GM18951 (cell line): ENCODE data around the gene RNF212B.
"Not testable (repeated sequence)": the region's sequence is repeated elsewhere in the genome, so short reads cannot be mapped to it uniquely, and the experiment has no call there.

Experiments
- POLR2A ChIP-seq: IDR thresholded peaks from 4 replicates; pipeline ENCODE4 v1.6.1; 2011; ENCODE audit warnings: mild to moderate bottlenecking; ENCODE audit not compliant: insufficient read length, insufficient read depth; ENCODE audit errors: extremely low read depth
- in situ Hi-C: fragments of 300-500 bp; cut with MboI; formaldehyde crosslinking; loops from one replicate; pipeline ENCODE4 v1.12.0; 2022; ENCODE audit warnings: low sequenced_read_pairs, mixed read lengths, inconsistent platforms; ENCODE audit not compliant: unreplicated experiment

RNF212B gene

DNA sequence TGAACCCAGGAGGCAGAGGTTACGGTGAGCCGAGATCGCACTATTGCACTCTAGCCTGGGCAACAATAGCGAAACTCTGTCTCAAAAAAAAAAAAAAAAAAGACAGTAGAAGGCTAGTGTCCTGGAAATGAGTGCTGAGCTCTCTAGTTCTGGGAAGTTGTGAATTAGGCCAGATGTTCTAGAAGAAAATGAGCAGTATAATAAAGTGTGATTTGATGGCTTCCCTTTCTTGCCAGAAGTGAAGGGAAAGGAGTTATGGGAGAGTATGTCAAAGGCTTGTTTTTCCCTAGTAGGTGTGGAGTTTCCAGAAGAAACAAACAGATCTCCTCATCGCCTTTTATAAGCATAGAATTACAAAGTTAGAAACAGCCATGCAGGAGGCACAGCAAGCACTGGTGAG is 20.5 kb downstream of the RNF212B start:
- TF ChIP-seq POLR2A = no peak
- in situ Hi-C loops = no loop called here

- TF ChIP-seq POLR2A = no peak
- in situ Hi-C loops = no loop called here
Measured at GRCh38 chr14:23259426-23259825, 21.7 kb downstream of the RNF212B start.

GRCh38 chr14:23260849-23261248 is 23.1 kb downstream of the RNF212B start:
- in situ Hi-C loops = loop anchor here (10.0 kb wide), 1 partner anchor 114 kb away; the partner anchor contains the start of genes CMTM5 and IL25

GRCh38 chr14:23269193-23269592 is 31.5 kb downstream of the RNF212B start:
- in situ Hi-C loops = loop anchor here (10.0 kb wide), 1 partner anchor 106 kb away; the partner anchor contains the start of genes CMTM5 and IL25
- TF ChIP-seq POLR2A = no peak

GRCh38 chr14:23275412-23275811 is 37.7 kb downstream of the RNF212B start:
- in situ Hi-C loops = no loop called here
- TF ChIP-seq POLR2A = no peak

DNA sequence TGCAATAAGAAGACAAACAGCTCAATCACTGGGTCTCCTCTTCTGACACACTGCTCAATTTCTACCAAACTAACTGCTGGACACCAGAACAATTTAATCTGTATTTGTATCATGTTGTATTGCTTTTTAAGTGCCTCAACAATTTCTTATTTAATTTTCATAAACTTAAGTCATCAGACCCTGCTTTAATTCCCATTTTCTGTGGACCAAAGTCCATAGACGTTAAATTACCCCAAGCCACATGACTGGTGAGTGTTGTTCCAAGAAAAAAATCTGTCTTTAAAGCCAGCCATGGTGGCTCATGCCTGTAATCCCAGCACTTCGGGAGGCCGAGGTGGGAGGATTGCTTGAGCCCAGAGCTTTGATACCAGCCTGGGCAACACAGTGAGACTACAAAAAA is 39.5 kb downstream of the RNF212B start:
- TF ChIP-seq POLR2A = no peak
- in situ Hi-C loops = no loop called here

GRCh38 chr14:23277928-23278327 is 40.2 kb downstream of the RNF212B start:
- in situ Hi-C loops = not testable (repeated sequence)

DNA sequence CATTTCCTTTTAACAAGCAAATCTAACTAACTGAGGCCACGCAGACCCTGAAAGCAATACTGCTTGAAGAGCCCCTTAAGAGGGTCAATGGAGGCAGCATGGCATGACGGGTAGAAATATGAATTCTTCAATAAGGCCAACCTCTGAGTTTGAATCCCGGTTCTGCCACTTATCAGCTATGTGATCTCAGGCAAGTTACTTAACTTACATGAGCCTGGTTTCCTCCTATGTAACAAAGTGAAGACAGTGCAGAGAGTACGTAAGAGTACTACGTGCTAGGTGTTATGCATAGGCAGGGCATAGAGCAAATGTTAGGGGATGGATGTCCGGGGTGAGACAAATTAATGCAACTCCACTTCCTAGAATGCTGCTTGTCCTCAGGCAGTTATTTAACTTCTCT is 43.5 kb downstream of the RNF212B start:
- no peak for TF ChIP-seq POLR2A
- in situ Hi-C loops = no loop called here

- in situ Hi-C loops = no loop called here
- TF ChIP-seq POLR2A = no peak
Measured at GRCh38 chr14:23284654-23285529, 47.2 kb downstream of the RNF212B start.

DNA sequence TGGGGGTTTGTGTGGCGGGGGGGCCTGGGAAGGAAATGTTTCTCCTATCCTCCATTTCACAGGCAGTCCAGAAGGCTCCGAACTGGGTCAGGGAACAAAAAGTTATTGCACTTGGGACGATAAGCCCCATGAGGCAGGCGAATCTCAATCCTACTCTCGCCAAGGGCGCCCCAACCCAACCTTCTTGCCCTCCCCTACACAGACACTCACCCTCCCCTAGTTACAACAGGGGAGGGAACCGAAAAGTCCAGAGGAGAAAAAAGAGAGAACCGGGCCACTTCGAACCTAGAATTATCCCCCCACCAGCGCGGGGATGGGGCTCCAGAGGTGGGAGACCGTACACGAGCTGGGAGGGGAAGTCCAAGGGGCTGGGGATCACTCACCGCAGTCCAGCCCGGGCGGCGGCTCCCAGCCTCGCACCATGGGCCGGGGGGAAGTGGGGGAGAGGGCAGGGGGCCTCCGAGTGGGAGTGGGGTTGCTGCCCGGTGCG is 47.8 kb downstream of the RNF212B start:
- no peak for TF ChIP-seq POLR2A
- in situ Hi-C loops = no loop called here

DNA sequence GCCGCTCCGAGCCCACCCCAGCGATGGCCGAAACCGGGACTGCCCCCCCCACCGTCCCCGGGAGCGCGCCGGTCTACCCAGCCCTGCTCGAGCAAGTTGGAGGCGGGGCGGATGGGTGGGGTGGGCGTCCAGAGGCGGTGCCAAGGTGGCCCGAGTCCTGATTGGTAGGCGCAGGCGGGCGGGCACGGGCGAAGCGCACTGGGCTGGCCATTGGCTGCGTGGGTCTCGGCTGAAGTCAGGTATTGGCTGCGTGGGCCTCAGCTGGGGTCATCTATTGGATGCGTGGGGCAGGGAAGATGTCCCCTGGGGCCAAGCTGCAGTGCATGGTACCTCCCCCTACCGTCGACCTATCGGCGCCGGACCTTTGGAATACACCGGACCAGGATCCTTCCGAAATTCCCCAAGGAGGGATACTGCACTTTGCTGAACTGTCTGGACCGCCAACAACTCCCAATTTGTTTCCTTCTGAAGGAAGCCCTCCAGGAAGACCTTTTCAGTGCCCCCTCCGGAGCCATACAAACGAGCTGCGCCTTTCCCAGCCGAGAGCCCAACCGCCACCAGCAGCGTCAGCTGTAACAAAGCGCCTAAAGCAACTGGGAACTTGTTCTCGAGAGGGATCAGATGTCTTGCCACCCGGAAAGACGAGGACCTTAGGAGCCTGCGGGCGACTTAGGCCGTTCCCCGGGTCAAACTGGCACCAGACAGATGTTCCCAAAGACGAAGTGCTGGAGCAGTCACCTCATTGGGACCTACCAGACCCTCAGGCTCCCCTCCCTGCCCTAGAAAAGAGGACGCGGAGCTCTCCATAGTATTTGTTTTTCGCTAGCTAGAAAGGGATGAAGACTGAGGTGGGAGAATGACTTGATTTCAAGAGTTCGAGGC is 48.5 kb downstream of the RNF212B start, which contains the start of gene HOMEZ:
HOMEZ (minus strand) TSS at position 113 of the 882 bp plus-strand sequence. CDS start 180 bp downstream, outside the sequence.
- in situ Hi-C loops = no loop called here
- TF ChIP-seq POLR2A = peak; percentile 80

DNA sequence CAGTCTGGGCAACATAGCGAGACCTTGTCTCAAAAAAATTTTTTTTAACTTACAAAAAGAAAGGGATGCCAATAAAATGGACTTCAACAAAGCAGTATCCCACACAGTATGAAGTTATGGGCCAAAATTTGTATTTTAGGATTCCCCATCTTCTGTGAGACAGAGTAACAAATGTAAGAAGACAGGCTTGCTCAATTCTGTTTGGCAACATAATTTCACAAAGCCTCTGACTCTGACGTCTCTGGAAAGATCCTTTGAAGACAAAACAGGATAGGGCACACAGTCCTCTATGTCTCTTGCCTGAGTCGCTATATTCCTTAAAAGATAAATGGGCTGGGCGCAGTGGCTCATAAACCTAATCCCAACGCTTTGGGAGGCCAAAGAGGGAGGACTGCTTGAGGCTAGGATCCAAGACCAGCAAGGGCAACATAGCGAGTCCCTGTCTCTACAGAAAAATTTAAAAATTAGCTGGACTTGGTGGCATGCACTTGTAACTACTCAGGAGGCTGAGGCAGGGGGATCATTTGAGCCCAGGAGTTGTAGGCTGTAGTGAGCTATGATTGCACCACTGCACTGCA is 49.3 kb downstream of the RNF212B start:
- TF ChIP-seq POLR2A = no peak
- in situ Hi-C loops = no loop called here

- no peak for TF ChIP-seq POLR2A
- in situ Hi-C loops = no loop called here
Measured at GRCh38 chr14:23294734-23295561, 57.2 kb downstream of the RNF212B start.
